NB4 (cell line): ENCODE measurements around the gene PDLIM7.

Experiments
- DNase-seq: peaks from one replicate; pipeline ENCODE4 v3.0.0; 2010; ENCODE audit warnings: low read depth
- H3K4me3 ChIP-seq: one replicate; pipeline ENCODE4 v1.5.1; 2011; ENCODE audit warnings: mild to moderate bottlenecking, low read depth, low read length, moderate library complexity
- CTCF ChIP-seq: IDR thresholded peaks from one replicate; pipeline ENCODE4 v1.5.1; 2012; ENCODE audit warnings: low read depth, low read length
- MAX ChIP-seq: IDR thresholded peaks from 2 replicates; pipeline ENCODE4 v1.6.1; 2011; ENCODE audit warnings: low read depth, low read length
- MYC ChIP-seq: IDR thresholded peaks from 2 replicates; pipeline ENCODE4 v1.6.1; 2011; ENCODE audit warnings: low read depth, low read length
- POLR2A ChIP-seq: IDR thresholded peaks from 2 replicates; pipeline ENCODE4 v1.6.1; 2011; ENCODE audit warnings: mild to moderate bottlenecking; ENCODE audit not compliant: insufficient read length; ENCODE audit errors: extremely low read depth

Gene PDLIM7

GRCh38 chr5:177483042-177483441 lies 14.4 kb downstream of the PDLIM7 start:
- H3K4me3 ChIP-seq: no peak overlapping the region
- TF ChIP-seq POLR2A: no peak
- no peak for TF ChIP-seq MAX
- no peak for TF ChIP-seq MYC
- TF ChIP-seq CTCF: no peak
- no peak for DNase-seq

GRCh38 chr5:177482359-177482795 lies 15.0 kb downstream of the PDLIM7 start:
- TF ChIP-seq CTCF (no peak), MYC (no peak), MAX (no peak), POLR2A (no peak)
- no peak for DNase-seq

GRCh38 chr5:177479774-177480173 lies 17.6 kb downstream of the PDLIM7 start:
- peak; percentile 54 for DNase-seq
- TF ChIP-seq CTCF: no peak
- no peak for TF ChIP-seq POLR2A
- TF ChIP-seq MAX: no peak
- no peak for TF ChIP-seq MYC
- H3K4me3 ChIP-seq: no peak overlapping the region

More at GRCh38 chr5:177482359-177482795, 15.0 kb downstream of the PDLIM7 start:
- no peak overlapping the region for H3K4me3 ChIP-seq

GRCh38 chr5:177478711-177479646 lies 18.4 kb downstream of the PDLIM7 start:
- H3K4me3 ChIP-seq: no peak overlapping the region
- peak; percentile 95 for DNase-seq
- peak; percentile 85 for TF ChIP-seq MYC
- TF ChIP-seq POLR2A: no peak
- no peak for TF ChIP-seq CTCF
- TF ChIP-seq MAX: peak; percentile 94

- no peak for DNase-seq
- H3K4me3 ChIP-seq: no peak overlapping the region
- TF ChIP-seq MAX (no peak), CTCF (no peak), MYC (no peak), POLR2A (no peak)
Measured at GRCh38 chr5:177477701-177478477, 19.5 kb downstream of the PDLIM7 start.
